Fibroblast of skin of left quadriceps (primary cell): ENCODE data around the gene CNOT8.
"Not testable (repeated sequence)": the region's sequence is repeated elsewhere in the genome, so short reads cannot be mapped to it uniquely, and the experiment has no call there.

ENCODE experiments used
- DNase-seq, 2 experiments: peaks; one replicate each; pipeline ENCODE4 v3.0.0-alpha.2; 2013; ENCODE audit warnings: low read depth in 2 of 2

The CNOT8 gene

GRCh38 chr5:154858297-154858971, at the start of gene CNOT8:
Gene CNOT8 (plus strand): TSS chr5:154858627. CDS start chr5:154863279, 4,652 bp downstream.
- DNase-seq: peak; percentile 95 to 96

DNA sequence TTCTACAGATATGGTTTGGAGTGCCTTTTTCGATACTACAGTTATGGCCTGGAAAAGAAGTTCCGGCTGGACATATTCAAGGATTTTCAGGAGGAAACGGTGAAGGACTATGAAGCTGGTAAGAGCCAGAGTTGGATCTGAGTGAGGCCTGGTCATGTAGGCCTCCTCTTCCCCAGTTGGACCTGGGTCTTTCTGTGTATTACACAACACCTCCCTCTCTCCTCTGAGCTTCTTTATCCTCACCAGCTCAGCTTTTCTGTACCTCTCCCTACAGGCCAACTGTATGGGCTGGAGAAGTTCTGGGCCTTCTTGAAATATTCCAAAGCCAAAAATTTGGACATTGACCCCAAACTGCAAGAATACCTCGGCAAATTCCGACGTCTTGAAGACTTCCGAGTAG, 47.2 kb upstream of the CNOT8 start:
- DNase-seq: no peak

- DNase-seq: peak; percentile 28 to 34
Measured at GRCh38 chr5:154811653-154812465, 46.6 kb upstream of the CNOT8 start.

GRCh38 chr5:154813158-154813557, 45.3 kb upstream of the CNOT8 start:
- no peak for DNase-seq

DNA sequence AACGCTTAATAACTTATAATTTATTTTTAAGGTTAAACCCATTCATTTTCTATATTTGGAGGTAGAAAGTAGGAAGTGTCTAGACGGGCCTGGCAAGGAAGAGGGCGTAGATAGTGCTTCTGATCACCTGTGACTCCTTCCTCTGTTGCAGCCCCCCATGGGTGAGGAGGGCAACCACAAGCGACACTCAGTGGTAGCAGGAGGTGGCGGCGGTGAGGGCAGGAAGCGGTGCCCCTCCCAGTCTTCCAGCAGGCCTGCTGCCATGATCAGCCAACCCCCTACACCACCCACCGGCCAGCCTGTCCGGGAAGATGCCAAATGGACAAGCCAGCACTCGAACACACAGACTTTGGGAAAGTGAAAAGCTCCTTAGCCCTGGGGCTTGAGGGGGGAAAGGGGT, 44.7 kb upstream of the CNOT8 start:
- DNase-seq: no peak

DNA sequence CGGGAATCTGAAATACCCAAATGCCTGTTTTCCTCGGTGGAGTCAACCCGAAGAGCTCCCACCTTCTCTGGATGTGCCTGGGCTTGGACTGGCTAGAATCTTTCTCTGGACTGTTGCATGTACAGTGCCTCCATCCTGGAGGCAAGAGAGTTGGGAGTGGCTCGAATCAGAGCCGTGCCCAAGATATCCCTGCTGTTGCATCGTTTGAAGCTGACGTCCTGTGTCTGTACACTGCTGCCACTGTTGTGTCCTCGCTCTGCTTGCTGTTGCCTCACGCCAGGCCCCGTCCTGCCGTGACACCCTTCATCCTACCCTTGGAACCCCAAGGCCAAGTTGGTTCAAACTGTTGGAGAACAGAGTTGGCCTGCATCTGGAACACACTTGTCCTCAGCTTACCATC, 43.4 kb upstream of the CNOT8 start:
- DNase-seq: no peak

GRCh38 chr5:154815684-154816247, 42.7 kb upstream of the CNOT8 start:
- no peak for DNase-seq

GRCh38 chr5:154816891-154817492, 41.4 kb upstream of the CNOT8 start:
- no peak for DNase-seq

DNA sequence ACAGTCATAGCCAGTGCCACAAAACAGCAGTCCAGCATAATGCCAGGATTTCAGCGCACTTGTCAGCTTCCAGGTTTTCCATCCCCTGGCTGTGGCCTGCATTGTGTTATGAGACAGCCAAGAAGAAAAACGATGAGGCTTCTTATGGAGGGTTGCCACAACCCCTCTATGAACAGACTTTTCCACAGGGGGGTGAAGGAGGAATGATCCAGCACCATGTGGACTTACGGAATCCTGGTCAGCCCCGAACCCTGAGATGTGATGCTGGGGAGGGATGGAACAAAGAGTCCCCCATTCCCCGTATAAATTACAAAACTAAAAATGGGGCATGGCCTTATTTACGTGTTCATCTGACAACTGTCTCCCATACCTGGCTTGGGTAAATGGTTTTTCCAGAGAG, 40.6 kb upstream of the CNOT8 start:
- no peak for DNase-seq

DNA sequence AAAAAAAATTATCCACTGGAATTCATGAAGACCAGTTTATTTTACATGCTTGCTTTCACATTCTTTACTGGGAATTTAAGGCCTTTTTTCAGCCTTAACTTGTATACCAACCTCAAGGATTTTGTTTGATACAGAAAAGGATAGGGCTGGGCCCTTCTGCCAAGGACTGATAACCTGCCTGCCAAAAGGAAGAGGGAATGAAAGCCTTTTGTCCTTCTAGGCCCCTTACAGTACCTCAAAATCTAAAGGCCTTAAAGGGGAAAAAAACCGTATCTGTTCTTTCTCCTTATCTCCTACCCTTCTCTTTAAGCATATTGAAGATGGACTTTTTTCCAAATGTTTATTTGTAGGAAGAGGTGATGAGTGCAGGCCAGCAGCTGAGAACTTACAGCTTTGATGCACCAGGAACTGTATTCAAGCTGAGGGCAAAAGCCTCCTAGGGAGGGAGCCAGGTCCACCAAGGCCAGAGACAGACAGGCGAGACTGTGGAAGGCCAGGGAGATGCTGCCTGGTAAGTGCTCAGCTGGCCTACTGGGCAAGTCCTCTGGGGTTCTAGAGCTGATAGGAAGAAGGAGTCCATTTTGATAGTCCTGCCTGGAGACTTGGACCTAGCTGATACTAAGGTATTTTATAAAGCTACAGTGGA, 39.8 kb upstream of the CNOT8 start:
- no peak for DNase-seq

DNA sequence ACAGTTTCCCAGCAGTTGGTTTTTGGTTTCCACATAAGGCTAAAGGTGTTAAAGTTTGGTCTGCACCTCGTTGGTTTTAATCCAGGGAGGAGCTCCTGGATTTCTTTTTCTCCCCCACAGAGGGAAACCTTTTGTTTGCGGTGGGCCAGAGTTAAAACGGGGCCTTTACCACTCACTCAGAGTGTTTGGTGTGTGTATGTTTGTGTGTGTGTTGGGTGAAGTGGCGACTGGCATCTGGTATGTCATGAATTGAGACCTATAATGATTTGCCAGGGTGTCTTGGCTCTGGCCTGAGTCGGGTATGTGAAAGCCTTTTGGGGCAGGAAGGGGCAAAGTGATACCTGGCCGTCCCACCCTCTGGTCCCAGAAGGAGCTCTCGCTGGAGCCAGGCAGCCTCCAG, 38.9 kb upstream of the CNOT8 start:
- DNase-seq: no peak

GRCh38 chr5:154820383-154820782, 38.0 kb upstream of the CNOT8 start:
- no peak for DNase-seq

- not testable (repeated sequence) for DNase-seq
Measured at GRCh38 chr5:154822896-154823295, 35.5 kb upstream of the CNOT8 start.

GRCh38 chr5:154823605-154824004, 34.8 kb upstream of the CNOT8 start:
- no peak for DNase-seq

GRCh38 chr5:154824070-154824469, 34.4 kb upstream of the CNOT8 start:
- DNase-seq: no peak

DNA sequence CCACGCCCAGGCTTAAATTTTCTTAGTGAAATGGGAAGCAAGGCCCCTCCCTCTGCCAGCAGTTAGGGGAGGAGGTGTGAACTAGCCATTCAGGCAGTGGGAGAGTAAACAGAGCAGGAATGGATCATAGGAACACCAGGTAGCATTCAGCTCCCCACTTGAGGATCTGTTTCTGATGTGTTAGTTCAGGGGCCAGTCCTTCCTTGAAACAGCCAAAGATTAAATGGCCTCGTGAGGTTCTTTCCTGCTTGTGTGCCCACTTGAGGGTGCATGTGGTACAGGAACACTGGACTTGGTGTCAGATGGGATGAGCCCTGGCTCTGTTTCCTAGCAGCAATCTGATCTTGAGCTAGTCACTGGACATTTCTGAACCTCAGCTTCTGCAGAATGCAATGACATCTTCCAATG, 29.2 kb upstream of the CNOT8 start:
- no peak for DNase-seq

- DNase-seq: no peak
Measured at GRCh38 chr5:154829589-154830218, 28.7 kb upstream of the CNOT8 start.

GRCh38 chr5:154830219-154830595, 28.2 kb upstream of the CNOT8 start:
- no peak for DNase-seq

GRCh38 chr5:154830596-154830995, 27.8 kb upstream of the CNOT8 start:
- no peak for DNase-seq

GRCh38 chr5:154831451-154831850, 27.0 kb upstream of the CNOT8 start:
- no peak for DNase-seq

- DNase-seq: not testable (repeated sequence)
Measured at GRCh38 chr5:154832804-154833203, 25.6 kb upstream of the CNOT8 start.

DNA sequence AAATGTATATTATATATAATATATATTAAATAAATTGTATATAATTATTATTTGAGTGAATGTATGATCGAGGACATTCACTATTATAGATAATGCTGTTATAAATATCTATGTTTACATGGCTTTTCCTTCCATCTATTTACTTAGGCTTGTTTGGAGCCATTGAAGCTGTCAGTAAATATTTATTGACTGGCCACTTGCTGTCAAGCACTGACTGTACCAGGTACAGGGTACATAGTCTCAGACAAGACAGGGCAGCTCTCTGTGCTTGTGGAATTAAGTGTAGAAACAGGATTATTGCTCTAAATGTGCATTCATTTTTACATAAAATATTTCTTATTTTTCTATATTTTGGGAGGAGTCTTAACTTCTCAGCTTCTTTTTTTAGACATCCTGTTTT, 24.4 kb upstream of the CNOT8 start:
- no peak for DNase-seq
